HG03354 (cell line): Measurements from ENCODE around the gene ZNF469.

Experiments
- ATAC-seq: cut with Tn5 transposase; IDR thresholded peaks from one replicate; pipeline ENCODE4 v1.9.1; 2021; ENCODE audit warnings: mild to moderate bottlenecking; ENCODE audit not compliant: unreplicated experiment, poor library complexity, severe bottlenecking

ZNF469 gene

DNA sequence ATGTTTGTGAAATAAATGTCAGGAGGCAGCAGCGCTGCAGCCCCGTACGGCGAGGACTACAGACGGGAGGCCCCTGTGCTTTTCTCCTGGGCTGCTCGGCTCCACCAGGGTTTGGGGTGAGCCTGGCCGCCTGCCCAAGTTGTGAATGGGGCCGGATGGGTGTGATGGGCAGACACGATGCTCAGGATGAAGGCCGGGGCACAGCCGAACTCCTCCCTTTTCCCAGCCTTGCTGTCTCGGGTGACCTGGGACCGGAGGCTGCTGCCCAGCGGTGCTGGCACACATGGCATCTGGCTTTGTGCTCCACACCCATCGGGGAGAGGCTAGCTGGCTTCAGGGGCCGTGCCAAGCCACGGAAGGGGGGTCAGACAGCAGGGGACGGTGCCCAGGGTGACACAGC, 36.1 kb downstream of the ZNF469 start:
- no peak for ATAC-seq

DNA sequence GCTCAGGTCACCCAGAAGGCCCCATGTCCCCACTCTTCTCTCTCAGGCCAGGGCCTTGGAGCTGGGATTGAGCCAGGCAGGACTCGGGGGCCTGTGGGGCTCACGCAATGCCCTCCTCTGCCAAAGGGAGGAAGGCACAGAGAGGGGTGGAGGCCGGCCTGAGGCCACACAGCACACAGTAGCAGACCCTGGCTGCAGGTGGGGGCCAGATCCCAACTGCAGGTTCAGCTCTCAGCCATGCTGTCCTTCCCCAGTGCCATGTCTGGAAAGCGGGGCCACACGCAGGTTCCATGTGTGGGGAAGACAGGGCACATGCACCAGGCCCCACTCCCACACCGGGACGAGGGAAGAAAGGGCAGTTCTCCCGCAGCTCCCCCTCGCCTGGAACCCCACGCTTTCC, 37.0 kb downstream of the ZNF469 start:
- ATAC-seq = no peak

DNA sequence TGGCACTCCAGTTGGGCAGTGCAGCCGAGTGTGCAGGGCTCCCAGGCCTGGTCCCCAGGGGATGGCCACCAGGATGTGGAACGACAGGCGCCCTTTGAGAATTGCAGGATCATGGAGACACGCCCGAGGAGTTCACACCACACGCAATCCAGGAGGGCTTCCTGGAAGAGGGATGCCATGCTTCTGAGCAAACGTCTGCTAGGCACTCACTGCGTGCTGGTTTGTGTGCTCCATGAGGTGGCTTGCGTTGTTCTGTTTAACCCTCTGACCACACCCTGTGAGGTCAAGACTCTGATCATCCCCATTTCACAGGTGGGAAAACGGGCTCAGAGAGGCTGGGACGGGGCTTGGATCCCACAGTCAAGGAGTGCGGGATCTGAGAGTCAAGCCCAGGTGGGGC, 37.7 kb downstream of the ZNF469 start:
- ATAC-seq = no peak

DNA sequence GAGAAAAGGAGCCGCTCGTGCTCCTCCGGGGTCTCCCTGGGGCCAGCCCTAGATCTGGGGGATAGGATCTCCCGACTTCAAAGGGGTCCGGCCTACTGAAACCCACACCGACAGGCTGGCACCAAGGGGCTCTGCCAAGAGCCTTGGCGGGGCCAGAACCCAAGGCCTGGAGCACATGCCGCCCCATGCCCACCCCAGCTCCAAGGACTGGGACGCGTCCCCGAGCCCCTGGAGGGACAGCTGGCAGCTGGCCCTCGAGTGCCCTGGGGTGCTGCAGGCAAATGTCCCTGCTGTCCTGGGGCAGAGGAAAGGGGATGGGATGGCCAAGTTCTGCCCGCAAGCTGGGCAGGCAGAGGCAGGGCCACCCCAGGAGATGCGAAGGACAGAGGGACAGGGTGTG, 38.5 kb downstream of the ZNF469 start:
- ATAC-seq = no peak

DNA sequence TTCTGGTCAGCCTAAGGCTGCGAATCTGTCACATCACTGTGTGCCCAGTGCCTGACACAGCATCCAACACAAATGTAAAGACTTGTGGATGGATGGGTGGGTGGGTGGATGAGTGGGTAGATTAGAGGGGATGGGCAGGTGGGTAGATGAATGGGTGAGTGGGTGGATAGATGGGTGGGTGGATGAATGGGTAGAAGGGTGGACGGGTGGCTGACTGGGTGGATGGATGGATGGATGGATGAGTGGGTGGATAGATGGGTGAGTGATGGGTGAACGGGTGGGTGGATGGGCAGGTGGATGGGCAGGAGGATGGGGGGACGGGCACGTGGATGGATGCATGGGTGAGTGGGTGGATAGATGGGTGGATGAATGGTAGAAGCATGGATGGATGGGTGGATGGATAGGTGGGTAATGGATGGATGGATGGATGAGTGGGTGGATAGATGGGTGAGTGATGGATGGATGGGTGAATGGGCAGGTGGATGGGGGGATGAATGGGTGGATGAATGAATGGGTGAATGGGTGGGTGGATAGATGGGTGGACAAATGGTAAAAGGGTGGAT, 39.2 kb downstream of the ZNF469 start:
- no peak for ATAC-seq

DNA sequence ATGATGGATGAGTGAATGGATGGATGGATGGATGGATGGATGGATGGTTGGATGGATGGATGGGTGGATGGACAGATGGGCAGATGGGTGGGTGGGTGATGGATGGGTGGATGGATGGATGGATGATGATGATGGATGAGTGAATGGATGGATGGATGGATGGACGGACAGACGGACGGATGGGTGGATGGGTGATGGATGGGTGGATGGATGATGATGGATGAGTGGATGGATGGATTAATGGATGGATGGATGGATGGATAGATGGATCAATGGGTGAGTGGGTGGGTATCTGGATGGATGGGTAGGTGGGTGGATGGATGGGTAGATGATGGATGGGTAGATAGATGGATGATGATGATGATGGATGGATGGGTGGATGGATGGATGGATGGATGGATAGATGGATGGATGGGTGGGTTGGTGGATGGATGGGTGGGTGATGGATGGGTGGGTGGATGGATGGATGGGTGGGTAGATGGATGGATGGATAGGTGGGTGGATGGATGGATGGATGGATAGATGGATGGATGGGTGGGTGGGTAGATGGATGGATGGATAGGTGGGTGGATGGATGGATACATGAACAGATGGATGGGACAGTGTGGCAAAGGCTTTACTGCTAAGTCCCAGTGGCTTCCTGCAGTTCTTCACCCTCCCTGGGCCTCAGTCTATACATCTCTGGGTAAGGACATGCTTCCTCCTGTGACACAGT, 40.1 kb downstream of the ZNF469 start:
- ATAC-seq = no peak

DNA sequence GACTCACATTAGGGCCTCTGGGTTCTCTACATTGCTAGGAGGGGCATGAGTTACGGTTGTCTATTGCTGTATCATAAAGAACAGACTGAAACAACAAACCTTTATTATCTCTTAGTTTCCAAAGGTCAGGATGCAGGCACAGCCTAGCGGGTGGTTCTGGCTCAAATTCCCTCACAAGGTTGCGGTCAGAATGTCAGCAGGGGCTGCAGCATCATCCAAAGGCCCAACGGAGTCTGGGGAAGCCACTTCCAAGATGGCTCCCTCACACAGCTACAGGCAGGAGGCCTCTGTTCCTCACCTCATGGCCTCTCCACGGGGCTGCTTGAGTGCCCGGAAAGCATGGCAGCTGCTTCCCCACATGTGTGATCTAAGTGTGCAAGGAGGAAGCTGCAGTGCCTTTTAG, 40.7 kb downstream of the ZNF469 start:
- ATAC-seq = no peak

DNA sequence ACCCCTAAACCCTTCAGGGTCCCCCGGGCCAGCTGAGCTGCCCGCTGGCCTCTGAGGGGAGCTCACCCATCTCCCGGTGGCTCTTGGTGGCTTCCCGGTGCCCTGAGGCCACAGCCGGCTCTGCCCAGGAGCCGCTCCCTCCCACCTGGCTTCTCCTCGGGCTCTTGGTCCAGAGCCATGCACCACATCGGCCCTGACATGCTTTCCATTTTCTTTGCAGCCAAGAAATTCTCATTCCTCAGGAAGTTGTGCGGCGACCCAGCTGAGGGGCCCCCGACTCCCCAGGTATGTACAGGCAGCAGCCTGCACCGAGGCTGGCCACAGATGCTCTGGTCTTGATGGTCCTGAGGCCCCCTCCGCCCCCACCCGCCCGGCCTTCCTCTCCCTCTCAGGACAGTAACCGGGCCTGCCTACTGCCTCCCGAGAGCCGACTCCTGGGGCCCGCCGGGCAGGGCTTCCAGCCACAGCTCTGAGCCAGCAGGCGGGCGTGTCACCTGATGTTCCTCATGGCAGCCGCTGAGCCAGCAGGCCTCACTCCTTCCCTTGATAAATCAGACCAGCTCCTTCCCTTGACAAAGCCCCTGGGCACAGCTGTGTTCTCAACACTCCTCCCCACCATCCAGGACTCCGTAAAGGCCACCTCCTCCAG, 42.0 kb downstream of the ZNF469 start:
- no peak for ATAC-seq

DNA sequence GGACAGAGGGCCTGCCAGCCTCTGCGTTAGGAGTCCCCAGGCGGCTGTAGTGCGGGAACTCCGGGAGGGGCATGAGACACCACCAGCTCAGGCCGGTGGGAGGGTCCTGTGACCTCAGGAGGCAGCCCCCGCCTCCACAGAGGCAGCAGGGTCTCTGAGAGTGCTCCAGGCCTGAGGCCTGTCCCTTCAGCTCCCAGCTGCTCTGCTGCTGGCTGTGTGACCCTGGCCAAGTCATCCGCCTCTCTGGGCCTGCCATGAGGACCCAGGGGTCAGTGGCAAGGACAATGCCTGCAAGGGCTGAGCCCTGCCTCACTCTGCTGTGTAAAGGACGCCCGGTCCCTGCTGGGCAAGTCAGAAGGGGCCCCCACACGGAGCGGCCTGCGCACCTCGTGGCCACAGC, 43.3 kb downstream of the ZNF469 start:
- no peak for ATAC-seq

DNA sequence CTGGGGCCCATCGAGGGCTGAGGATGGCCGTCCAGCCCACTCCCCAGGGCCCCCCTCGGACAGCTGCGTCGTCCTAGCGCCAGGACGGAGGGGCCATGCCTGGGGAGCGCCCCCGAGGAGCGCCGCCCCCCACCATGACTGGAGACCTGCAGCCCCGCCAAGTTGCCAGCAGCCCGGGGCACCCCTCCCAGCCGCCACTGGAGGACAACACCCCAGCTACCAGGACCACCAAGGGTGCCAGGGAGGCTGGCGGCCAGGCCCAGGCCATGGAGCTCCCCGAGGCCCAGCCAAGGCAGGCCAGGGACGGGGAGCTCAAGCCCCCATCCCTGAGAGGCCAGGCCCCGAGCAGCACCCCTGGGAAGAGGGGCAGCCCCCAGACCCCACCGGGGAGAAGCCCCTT, 44.6 kb downstream of the ZNF469 start:
- ATAC-seq = no peak

DNA sequence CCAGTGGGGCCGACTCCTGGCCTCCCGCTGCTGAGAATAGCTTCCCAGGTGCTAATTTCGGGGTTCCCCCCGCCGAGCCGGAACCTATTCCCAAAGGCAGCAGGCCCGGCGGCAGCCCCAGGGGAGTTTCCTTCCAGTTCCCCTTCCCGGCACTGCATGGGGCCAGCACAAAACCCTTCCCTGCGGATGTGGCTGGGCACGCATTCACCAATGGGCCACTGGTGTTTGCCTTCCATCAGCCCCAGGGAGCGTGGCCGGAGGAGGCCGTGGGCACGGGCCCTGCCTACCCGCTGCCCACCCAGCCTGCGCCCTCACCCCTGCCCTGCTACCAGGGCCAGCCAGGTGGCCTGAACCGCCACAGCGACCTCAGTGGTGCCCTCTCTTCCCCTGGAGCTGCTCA, 45.4 kb downstream of the ZNF469 start:
- no peak for ATAC-seq

DNA sequence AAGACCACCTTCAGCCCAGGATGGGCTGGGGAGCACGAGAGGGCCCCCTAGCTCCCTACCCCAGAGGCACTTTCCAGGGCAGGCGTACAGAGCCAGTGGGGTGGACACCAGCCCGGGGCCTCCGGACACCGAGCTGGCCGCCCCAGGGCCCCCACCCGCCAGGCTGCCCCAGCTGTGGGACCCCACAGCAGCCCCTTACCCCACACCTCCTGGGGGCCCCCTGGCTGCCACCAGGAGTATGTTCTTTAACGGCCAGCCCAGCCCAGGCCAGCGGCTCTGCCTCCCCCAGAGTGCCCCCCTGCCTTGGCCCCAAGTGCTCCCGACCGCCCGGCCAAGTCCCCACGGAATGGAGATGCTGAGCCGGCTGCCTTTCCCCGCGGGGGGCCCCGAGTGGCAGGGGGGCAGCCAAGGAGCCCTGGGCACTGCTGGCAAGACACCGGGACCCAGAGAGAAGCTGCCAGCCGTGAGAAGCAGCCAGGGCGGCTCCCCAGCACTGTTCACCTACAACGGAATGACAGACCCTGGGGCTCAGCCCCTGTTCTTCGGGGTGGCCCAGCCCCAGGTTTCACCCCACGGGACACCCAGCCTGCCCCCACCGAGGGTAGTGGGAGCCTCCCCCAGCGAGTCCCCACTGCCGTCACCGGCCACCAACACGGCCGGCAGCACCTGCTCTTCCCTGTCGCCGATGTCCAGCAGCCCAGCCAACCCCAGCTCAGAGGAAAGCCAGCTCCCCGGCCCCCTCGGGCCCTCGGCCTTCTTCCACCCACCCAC, 46.0 kb downstream of the ZNF469 start:
- ATAC-seq = no peak

DNA sequence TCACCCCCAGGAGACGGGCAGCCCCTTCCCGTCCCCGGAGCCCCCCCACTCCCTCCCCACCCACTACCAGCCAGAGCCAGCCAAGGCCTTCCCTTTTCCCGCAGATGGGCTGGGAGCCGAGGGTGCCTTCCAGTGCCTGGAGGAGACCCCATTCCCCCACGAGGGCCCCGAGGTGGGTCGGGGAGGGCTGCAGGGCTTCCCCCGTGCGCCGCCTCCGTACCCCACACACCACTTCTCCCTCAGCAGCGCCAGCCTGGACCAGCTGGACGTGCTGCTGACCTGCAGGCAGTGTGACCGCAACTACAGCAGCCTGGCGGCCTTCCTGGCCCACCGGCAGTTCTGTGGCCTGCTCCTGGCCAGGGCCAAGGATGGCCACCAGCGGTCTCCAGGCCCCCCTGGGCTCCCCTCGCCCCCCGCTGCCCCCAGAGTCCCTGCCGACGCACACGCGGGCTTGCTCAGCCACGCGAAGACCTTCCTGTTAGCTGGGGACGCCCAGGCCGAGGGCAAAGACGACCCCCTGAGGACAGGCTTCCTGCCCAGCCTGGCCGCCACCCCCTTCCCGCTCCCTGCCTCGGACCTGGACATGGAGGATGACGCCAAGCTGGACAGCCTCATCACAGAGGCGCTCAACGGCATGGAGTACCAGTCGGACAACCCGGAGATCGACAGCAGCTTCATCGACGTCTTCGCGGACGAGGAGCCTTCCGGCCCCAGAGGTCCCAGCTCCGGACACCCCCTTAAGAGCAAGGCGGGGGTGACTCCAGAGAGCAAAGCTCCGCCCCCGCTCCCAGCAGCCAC, 46.8 kb downstream of the ZNF469 start:
- no peak for ATAC-seq

DNA sequence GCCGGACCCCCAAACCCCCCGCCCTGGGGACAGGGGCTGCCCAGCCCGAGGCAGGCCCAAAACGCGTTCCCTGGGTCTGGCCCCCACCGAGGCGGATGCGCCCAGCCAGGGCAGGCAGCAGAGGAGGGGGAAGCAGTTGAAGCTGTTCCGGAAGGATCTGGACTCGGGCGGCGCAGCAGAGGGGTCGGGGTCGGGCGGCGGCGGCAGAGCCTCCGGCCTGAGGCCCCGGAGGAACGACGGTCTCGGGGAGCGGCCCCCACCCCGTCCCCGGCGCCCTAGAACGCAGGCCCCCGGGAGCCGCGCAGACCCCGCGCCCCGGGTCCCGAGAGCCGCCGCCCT, 47.4 kb downstream of the ZNF469 start:
- ATAC-seq = peak; percentile 34

DNA sequence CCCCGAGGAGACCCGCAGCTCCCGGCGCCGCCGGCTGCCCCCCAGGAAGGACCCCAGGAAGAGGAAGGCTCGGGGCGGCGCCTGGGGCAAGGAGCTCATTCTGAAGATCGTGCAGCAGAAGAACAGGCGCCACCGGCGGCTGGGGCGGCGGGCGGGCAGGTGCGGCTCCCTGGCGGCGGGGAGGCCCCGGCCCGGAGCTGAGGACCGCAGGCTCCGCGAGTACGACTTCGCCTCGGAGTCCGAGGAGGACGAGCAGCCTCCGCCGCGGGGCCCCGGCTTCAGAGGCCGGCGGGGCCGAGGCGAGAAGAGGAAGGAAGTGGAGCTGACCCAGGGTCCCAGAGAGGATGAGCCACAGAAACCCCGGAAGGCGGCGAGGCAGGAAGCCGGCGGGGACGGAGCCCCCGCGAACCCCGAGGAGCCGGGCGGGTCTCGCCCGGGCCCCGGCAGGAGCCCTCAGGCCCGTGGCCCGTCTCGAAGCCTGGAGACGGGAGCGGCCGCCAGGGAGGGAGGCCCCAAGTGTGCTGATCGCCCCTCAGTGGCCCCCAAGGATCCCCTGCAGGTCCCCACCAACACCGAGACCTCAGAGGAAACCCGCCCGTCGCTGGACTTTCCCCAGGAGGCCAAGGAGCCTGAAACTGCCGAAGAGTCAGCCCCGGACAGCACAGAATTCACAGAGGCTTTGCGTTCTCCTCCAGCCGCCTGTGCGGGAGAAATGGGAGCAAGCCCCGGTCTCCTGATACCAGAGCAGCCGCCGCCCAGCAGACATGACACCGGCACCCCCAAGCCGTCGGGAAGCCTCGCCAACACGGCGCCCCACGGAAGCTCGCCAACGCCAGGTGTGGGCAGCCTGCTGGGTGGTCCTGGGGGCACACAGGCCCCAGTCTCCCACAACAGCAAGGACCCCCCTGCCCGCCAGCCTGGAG, 48.0 kb downstream of the ZNF469 start:
- peak; percentile 63 for ATAC-seq

DNA sequence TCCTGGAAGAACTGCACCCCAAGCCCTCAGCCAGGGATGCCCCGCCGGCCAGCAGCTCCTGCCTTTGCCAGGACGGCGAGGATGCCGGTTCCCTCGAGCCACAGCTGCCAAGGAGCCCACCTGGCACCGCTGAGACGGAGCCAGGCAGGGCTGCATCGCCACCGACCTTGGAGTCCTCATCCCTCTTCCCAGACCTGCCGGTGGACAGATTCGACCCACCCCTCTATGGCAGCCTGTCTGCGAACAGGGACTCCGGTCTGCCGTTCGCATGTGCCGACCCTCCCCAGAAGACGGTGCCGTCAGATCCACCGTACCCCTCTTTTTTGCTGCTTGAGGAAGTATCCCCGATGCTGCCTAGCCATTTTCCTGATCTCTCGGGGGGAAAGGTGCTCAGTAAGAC, 48.9 kb downstream of the ZNF469 start:
- ATAC-seq = no peak

DNA sequence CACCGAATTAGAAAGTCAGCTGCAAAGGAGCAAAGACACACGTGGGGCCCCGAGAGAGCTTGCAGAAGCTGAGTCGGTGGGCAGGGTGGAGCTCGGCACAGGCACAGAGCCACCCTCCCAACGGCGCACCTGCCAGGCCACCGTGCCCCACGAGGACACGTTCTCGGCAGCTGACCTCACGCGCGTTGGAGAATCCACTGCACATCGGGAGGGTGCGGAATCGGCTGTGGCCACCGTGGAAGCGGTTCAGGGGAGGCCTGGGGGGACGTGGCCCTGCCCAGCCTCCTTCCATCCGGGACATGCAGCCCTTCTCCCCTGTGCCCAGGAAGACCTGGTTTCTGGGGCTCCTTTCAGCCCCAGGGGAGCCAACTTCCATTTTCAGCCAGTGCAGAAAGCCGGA, 49.4 kb downstream of the ZNF469 start:
- ATAC-seq = no peak
